Kidney glomerular epithelial cell (primary cell): ENCODE measurements around the gene COL28A1.
"Not testable (repeated sequence)": the region's sequence is repeated elsewhere in the genome, so short reads cannot be mapped to it uniquely, and the experiment has no call there.

Source experiments
- DNase-seq: peaks from one replicate; lab custom pipeline; 2025; lab: John Stamatoyannopoulos, UW

Gene COL28A1

GRCh38 chr7:7517754-7518153, 17.9 kb downstream of the COL28A1 start:
- no peak for DNase-seq

GRCh38 chr7:7516662-7517061, 19.0 kb downstream of the COL28A1 start:
- no peak for DNase-seq

- no peak for DNase-seq
Observed at GRCh38 chr7:7516156-7516555, 19.5 kb downstream of the COL28A1 start.

- DNase-seq: no peak
Observed at GRCh38 chr7:7512861-7513597, 22.6 kb downstream of the COL28A1 start.

- DNase-seq: no peak
Observed at GRCh38 chr7:7510794-7511193, 24.9 kb downstream of the COL28A1 start.

- no peak for DNase-seq
Observed at GRCh38 chr7:7505915-7506314, 29.8 kb downstream of the COL28A1 start.

- no peak for DNase-seq
Observed at GRCh38 chr7:7504910-7505704, 30.6 kb downstream of the COL28A1 start.

- DNase-seq: no peak
Observed at GRCh38 chr7:7499892-7500291, 35.8 kb downstream of the COL28A1 start.

- no peak for DNase-seq
Observed at GRCh38 chr7:7498856-7499255, 36.8 kb downstream of the COL28A1 start.

- DNase-seq: no peak
Observed at GRCh38 chr7:7496311-7496710, 39.4 kb downstream of the COL28A1 start.

GRCh38 chr7:7495171-7495570, 40.5 kb downstream of the COL28A1 start:
- no peak for DNase-seq

GRCh38 chr7:7491044-7491443, 44.6 kb downstream of the COL28A1 start:
- DNase-seq: no peak

- DNase-seq: no peak
Observed at GRCh38 chr7:7490003-7490402, 45.7 kb downstream of the COL28A1 start.

GRCh38 chr7:7489546-7489945, 46.1 kb downstream of the COL28A1 start:
- DNase-seq: no peak

GRCh38 chr7:7486362-7486761, 49.3 kb downstream of the COL28A1 start:
- no peak for DNase-seq

- no peak for DNase-seq
Observed at GRCh38 chr7:7484072-7484471, 51.6 kb downstream of the COL28A1 start.

- DNase-seq: no peak
Observed at GRCh38 chr7:7481802-7482201, 53.9 kb downstream of the COL28A1 start.

- DNase-seq: no peak
Observed at GRCh38 chr7:7479275-7479805, 56.3 kb downstream of the COL28A1 start.

GRCh38 chr7:7478569-7478968, 57.1 kb downstream of the COL28A1 start:
- DNase-seq: no peak

- not testable (repeated sequence) for DNase-seq
Observed at GRCh38 chr7:7477641-7478040, 58.0 kb downstream of the COL28A1 start.

GRCh38 chr7:7476381-7476780, 59.3 kb downstream of the COL28A1 start:
- DNase-seq: no peak

- no peak for DNase-seq
Observed at GRCh38 chr7:7475601-7476000, 60.1 kb downstream of the COL28A1 start.

- no peak for DNase-seq
Observed at GRCh38 chr7:7474436-7474835, 61.2 kb downstream of the COL28A1 start.
